Colonic mucosa (tissue), 4 donors: ENCODE results near the gene HEPH. TPM values are rescaled to one million over a fixed set of nuclear protein-coding genes. Genes with fewer than 3 reads are reported as not detected.

ENCODE experiments used
- DNase-seq: peaks from one replicate; pipeline ENCODE4 v3.0.0-alpha.2; 2020
- H3K27ac ChIP-seq: fragments of 200-600 bp; one replicate; pipeline ENCODE4 v1.8.0; 2021
- H3K27me3 ChIP-seq: fragments of 200-600 bp; one replicate; pipeline ENCODE4 v1.8.0; 2021
- H3K36me3 ChIP-seq: fragments of 200-600 bp; one replicate; pipeline ENCODE4 v1.8.0; 2021
- H3K4me1 ChIP-seq: fragments of 200-600 bp; one replicate; pipeline ENCODE4 v1.8.0; 2021; ENCODE audit warnings: mild to moderate bottlenecking
- H3K4me3 ChIP-seq: fragments of 200-600 bp; one replicate; pipeline ENCODE4 v1.8.0; 2021
- H3K9ac ChIP-seq, 2 donors: one replicate each; pipeline ENCODE4 v1.7.0; 2013; ENCODE audit warnings: control low read depth in 2 of 2, low read depth in 2 of 2, low read length in 2 of 2
- H3K9me3 ChIP-seq: fragments of 200-600 bp; one replicate; pipeline ENCODE4 v1.8.0; 2021
- intact Hi-C: fragments of 100-400 bp; cut with DNase I; formaldehyde crosslinking; loops from one replicate; pipeline ENCODE4 v1.14.1; 2022
- total RNA-seq, 2 donors: library from RNA; stranded (reverse); fragmentation: NEBNext Ultra II Directional in 1 of 2; extraction: Animal tissue kit (Norgen Biotek cat#: 25700) in 1 of 2; gene quantifications; one replicate each; pipeline ENCODE4 v1.2.1, GENCODE V29; 2021
- TF ChIP-seq, protein P1 (sequence below): fragments of 200-600 bp; IDR thresholded peaks from one replicate; pipeline ENCODE4 v1.8.0; 2022; ENCODE audit warnings: antibody characterized with exemption, mild to moderate bottlenecking
- donor health status: healthy.
- donor health status: DM: no; HTN: no; CAD: no.
- donor health status: DM: no; HTN: no; CAD: no.

HEPH gene
- total RNA-seq, 2 donors from 2014 or later = 143 to 236 TPM

DNA sequence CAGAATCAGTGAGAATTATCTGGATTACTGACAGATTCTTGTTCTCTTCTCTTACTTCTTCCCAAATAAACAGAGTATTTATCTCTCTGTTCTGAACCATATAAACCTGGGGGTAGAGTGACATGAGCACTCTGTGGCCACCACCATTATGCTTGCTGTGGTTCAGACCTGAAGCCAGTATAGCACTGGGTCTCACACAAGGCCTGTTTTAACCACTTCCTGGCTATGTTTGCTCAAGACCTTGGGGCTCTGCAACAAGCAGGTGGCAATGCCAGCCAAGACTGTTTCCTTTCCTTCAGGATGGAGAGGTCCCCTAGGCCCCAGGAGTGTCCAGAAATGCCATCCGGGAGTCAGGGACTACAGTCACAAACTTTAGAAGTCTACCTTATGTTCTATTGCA is 21.7 kb upstream of the HEPH start:
- intact Hi-C loops = no loop called here
- Histone ChIP-seq H3K9ac (no peak overlapping the region), H3K27ac (no peak overlapping the region), H3K4me3 (no peak overlapping the region), H3K36me3 (no peaks in the 10 kb centered on the region), H3K9me3 (no peaks in the 10 kb centered on the region), H3K27me3 (no peaks in the 10 kb centered on the region), H3K4me1 (no peaks in the 10 kb centered on the region)
- TF ChIP-seq, protein P1, sequence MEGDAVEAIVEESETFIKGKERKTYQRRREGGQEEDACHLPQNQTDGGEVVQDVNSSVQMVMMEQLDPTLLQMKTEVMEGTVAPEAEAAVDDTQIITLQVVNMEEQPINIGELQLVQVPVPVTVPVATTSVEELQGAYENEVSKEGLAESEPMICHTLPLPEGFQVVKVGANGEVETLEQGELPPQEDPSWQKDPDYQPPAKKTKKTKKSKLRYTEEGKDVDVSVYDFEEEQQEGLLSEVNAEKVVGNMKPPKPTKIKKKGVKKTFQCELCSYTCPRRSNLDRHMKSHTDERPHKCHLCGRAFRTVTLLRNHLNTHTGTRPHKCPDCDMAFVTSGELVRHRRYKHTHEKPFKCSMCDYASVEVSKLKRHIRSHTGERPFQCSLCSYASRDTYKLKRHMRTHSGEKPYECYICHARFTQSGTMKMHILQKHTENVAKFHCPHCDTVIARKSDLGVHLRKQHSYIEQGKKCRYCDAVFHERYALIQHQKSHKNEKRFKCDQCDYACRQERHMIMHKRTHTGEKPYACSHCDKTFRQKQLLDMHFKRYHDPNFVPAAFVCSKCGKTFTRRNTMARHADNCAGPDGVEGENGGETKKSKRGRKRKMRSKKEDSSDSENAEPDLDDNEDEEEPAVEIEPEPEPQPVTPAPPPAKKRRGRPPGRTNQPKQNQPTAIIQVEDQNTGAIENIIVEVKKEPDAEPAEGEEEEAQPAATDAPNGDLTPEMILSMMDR = no peak
- no peak for DNase-seq

DNA sequence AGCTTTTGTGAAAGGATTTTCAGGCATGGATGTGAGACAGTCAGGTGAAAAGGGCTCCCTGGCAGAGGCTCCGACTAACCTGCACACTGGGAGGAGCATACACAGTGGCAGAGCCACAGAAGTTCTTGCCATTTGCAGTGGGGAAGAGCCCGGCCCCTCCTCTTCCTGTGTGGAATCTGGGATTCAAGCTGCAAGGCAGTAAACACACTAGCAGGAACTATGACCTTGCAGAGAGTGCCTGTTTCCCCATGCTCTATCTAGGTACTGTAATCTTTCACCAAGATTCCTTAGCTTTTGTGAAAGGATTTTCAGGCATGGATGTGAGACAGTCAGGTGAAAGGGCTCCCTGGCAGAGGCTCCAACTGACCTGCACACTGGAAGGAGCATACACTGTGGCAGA is 19.8 kb upstream of the HEPH start:
- intact Hi-C loops = no loop called here

DNA sequence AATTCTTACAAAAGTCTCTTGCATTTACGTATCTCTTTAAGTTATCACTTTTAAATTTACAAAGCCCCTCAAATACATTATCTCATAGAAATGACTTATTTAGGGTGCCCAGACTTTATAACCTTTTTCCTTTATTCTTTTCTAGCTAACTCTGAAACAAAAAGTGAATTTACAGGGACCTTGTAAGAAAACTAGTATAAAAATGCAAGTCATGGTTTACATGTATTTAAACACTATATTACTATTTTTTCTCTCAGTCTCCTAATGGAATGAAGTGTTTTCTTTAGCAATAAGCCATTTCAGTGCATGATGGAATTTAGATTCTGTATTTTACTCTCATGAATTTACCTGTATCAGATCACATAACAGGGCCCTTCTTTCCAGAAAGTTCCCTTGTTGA is 14.5 kb upstream of the HEPH start:
- TF ChIP-seq, protein P1 = no peak
- no peaks in the 10 kb centered on the region for H3K27me3 ChIP-seq
- no peaks in the 10 kb centered on the region for H3K9me3 ChIP-seq
- no peaks in the 10 kb centered on the region for H3K36me3 ChIP-seq
- intact Hi-C loops = no loop called here
- H3K27ac ChIP-seq = no peak overlapping the region
- no peaks in the 10 kb centered on the region for H3K4me1 ChIP-seq
- no peak overlapping the region for H3K4me3 ChIP-seq
- H3K9ac ChIP-seq = no peak overlapping the region
- DNase-seq = no peak

More for the DNA sequence above, 19.8 kb upstream of the HEPH start:
- no peak for DNase-seq
- Histone ChIP-seq H3K4me1 (no peaks in the 10 kb centered on the region), H3K9me3 (no peaks in the 10 kb centered on the region), H3K9ac (no peak overlapping the region), H3K27ac (no peak overlapping the region), H3K4me3 (no peak overlapping the region), H3K36me3 (no peaks in the 10 kb centered on the region), H3K27me3 (no peaks in the 10 kb centered on the region)
- TF ChIP-seq, protein P1 = no peak

DNA sequence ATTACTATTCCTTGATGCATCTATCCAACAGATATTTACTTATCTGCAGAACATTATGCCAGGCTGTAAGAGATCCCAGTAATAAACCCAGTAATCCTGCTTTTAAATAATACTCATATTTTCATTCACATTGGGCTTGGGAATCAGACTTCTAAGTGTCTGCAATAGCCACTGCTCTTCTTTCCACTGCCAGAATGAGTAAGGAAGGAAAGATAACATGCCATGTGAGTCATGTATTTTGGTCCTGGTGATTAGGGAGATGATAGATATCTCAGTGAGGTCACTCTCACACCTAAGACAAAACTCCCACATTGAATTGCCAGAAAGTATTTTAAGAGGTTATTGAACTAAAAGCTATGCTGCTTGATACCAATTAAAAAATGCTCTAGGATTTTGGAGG is 13.9 kb upstream of the HEPH start:
- intact Hi-C loops = no loop called here
- H3K27ac ChIP-seq = no peak overlapping the region
- H3K9me3 ChIP-seq = no peaks in the 10 kb centered on the region
- H3K4me3 ChIP-seq = no peak overlapping the region
- H3K4me1 ChIP-seq = no peaks in the 10 kb centered on the region
- H3K36me3 ChIP-seq = no peaks in the 10 kb centered on the region
- no peak overlapping the region for H3K9ac ChIP-seq
- TF ChIP-seq, protein P1 = no peak
- no peaks in the 10 kb centered on the region for H3K27me3 ChIP-seq
- DNase-seq = no peak

DNA sequence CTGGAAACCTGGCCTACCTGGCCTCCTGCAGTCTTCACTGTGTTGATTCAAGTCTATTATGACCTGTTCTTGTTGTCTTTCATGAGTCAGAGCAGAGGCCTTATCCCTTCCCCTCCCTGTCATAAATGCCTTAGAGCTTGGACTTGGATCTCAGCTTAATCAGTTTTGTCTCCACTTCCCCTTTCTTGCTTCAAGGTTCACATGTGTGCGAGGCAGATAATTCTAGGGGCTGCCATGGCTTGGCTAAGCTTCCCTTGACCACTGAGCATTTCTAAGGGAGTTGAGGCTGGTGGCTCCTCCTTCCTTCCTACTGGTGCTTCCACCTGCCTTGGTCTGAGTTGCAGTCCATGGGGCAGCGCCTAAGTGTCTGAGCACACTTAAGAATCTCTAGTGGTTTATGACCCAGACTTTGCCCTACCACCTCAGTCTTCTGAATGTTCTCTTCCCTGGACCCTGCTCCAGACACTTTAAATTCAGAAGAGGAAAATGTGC is 1.7 kb upstream of the HEPH start:
- Histone ChIP-seq H3K9me3 (no peaks in the 10 kb centered on the region), H3K9ac (peak overlapping the region; percentile 48 to 86), H3K27ac (peak overlapping the region; percentile 84), H3K4me3 (peak overlapping the region; percentile 19), H3K27me3 (no peaks in the 10 kb centered on the region), H3K4me1 (no peaks in the 10 kb centered on the region), H3K36me3 (no peaks in the 10 kb centered on the region)
- peak; percentile 70 for DNase-seq
- intact Hi-C loops = no loop called here
- TF ChIP-seq, protein P1 = no peak
